Measurements from ENCODE around the gene PIWIL4.
"Not testable (repeated sequence)": the region's sequence is repeated elsewhere in the genome, so short reads cannot be mapped to it uniquely, and the experiment has no call there.

DNA sequence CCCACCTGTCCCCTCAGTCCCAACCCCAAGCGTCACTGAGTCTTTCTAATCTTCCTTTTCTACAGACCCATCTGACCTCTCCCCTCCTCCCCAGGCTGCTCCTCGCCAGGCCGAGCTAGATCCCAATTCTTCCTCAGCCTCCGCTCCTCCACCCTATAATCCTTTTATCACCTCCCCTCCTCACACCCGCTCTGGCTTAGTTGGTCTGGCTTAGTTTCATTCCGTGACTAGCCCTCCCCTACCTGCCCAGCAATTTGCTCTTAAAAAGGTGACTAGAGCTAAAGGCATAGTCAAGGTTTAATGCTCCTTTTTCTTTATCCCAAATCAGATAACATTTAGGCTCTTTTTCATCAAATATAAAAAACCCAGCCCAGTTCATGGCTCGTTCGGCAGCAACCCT, 76.0 kb downstream of the PIWIL4 start:
- not testable (repeated sequence) for TF ChIP-seq POLR2A, POLR2AphosphoS5 (IDR thresholded peaks at IDR 0.05)
- TF ChIP-seq, protein P1, sequence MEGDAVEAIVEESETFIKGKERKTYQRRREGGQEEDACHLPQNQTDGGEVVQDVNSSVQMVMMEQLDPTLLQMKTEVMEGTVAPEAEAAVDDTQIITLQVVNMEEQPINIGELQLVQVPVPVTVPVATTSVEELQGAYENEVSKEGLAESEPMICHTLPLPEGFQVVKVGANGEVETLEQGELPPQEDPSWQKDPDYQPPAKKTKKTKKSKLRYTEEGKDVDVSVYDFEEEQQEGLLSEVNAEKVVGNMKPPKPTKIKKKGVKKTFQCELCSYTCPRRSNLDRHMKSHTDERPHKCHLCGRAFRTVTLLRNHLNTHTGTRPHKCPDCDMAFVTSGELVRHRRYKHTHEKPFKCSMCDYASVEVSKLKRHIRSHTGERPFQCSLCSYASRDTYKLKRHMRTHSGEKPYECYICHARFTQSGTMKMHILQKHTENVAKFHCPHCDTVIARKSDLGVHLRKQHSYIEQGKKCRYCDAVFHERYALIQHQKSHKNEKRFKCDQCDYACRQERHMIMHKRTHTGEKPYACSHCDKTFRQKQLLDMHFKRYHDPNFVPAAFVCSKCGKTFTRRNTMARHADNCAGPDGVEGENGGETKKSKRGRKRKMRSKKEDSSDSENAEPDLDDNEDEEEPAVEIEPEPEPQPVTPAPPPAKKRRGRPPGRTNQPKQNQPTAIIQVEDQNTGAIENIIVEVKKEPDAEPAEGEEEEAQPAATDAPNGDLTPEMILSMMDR (IDR thresholded peaks at IDR 0.05) = not testable (repeated sequence)
